Measurements from ENCODE around the gene ICAM1.

DNA sequence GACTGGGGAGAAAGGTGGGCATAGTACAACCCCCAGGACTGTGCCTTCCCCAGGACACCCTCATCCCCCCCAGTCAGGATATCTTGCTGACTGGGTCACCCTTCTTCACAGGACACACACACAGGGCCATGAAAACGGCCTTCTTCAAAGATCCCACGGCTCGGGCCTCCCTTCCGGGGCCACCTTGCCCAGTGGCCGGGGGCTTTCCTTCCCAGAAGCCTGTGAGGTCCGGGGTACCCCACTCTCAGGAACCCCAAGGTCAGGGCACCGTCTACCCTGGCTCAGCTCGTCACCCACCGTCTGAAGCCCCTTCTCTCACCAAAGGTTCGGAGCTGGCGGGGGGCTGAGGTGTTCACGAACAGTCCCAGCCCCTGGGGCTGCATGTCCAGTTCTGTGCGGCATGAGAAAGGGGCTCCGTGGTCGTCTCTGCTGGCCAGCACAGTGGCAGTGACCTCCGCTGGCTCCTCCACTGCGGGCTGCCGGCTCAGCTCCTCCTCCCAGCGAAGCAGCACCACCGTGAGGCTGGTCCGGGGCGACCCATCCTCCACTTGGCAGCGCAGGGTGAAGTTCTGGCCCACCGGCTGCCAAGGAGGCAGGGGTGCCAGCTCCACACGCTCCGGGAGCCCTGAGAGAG is 64.5 kb downstream of the ICAM1 start:
- TF ChIP-seq, protein P1, sequence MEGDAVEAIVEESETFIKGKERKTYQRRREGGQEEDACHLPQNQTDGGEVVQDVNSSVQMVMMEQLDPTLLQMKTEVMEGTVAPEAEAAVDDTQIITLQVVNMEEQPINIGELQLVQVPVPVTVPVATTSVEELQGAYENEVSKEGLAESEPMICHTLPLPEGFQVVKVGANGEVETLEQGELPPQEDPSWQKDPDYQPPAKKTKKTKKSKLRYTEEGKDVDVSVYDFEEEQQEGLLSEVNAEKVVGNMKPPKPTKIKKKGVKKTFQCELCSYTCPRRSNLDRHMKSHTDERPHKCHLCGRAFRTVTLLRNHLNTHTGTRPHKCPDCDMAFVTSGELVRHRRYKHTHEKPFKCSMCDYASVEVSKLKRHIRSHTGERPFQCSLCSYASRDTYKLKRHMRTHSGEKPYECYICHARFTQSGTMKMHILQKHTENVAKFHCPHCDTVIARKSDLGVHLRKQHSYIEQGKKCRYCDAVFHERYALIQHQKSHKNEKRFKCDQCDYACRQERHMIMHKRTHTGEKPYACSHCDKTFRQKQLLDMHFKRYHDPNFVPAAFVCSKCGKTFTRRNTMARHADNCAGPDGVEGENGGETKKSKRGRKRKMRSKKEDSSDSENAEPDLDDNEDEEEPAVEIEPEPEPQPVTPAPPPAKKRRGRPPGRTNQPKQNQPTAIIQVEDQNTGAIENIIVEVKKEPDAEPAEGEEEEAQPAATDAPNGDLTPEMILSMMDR (IDR thresholded peaks at IDR 0.05) = no peak
- TF ChIP-seq POLR2A (IDR thresholded peaks at IDR 0.05) = no peak
- no peak for TF ChIP-seq EP300 (IDR thresholded peaks at IDR 0.05)
